HFFc6 (cell line): ENCODE measurements around the gene TMPRSS9. TPM values are rescaled to one million over a fixed set of nuclear protein-coding genes. Genes with fewer than 3 reads are reported as not detected.
A peak's percentile ranks its signal among the peaks of the same experiment; 100 is the strongest.
"Not testable (repeated sequence)": the region's sequence is repeated elsewhere in the genome, so short reads cannot be mapped to it uniquely, and the experiment has no call there.

Experiments used
- DNase-seq: peaks from one replicate; pipeline ENCODE4 v3.0.0-alpha.2; 2018
- H3K27ac Mint-ChIP-seq: 2 replicates; pipeline ENCODE4 v1.8.0; 2020; ENCODE audit warnings: mild to moderate bottlenecking, mixed read lengths
- H3K27me3 Mint-ChIP-seq: 2 replicates; pipeline ENCODE4 v1.8.0; 2021; ENCODE audit warnings: mild to moderate bottlenecking, moderate library complexity, mixed read lengths; ENCODE audit not compliant: insufficient read depth
- H3K36me3 Mint-ChIP-seq: 2 replicates; pipeline ENCODE4 v1.8.0; 2021; ENCODE audit warnings: low read depth, mixed read lengths
- H3K4me1 Mint-ChIP-seq: 2 replicates; pipeline ENCODE4 v1.8.0; 2020; ENCODE audit warnings: low read depth, mixed read lengths
- H3K4me3 Mint-ChIP-seq: 2 replicates; pipeline ENCODE4 v1.8.0; 2020; ENCODE audit warnings: mild to moderate bottlenecking, moderate library complexity, mixed read lengths
- H3K9me3 Mint-ChIP-seq: 2 replicates; pipeline ENCODE4 v1.8.0; 2020; ENCODE audit warnings: mild to moderate bottlenecking, mixed read lengths
- CTCF ChIP-seq: fragments of 200-600 bp; sonication (generic); IDR thresholded peaks from 2 replicates; pipeline ENCODE4 v1.5.0; 2021; ENCODE audit warnings: antibody characterized with exemption, mild to moderate bottlenecking
- total RNA-seq, 6 experiments: library from RNA; stranded (reverse); fragmentation: NEBNext Ultra II Directional; extraction: Animal tissue kit (Norgen Biotek cat#: 25700); gene quantifications; 2 replicates in 1 of 6; 3 replicates in 5 of 6; pipeline ENCODE4 v1.2.3, GENCODE V29; 2021

Gene TMPRSS9
- total RNA-seq, 6 experiments from 2014 or later, result not detected

- no peak for DNase-seq
- no peak for TF ChIP-seq CTCF
- peak overlapping the region; percentile 89 for H3K4me3 Mint-ChIP-seq
- peaks cover 3% of the 10 kb centered on the region for H3K27me3 Mint-ChIP-seq
- peak overlapping the region; percentile 76 for H3K27ac Mint-ChIP-seq
- no peaks in the 10 kb centered on the region; the same call in 1 of the 2 replicates for H3K36me3 Mint-ChIP-seq
- no peaks in the 10 kb centered on the region for H3K9me3 Mint-ChIP-seq
- H3K4me1 Mint-ChIP-seq, result peaks cover 21% of the 10 kb centered on the region
Measured at GRCh38 chr19:2455851-2456570, 95.9 kb downstream of the TMPRSS9 start.

GRCh38 chr19:2457394-2458037, 97.5 kb downstream of the TMPRSS9 start:
- Mint-ChIP-seq H3K4me1 (peaks cover 29% of the 10 kb centered on the region), H3K27ac (peak overlapping the region; percentile 95; the same call in 1 of the 2 replicates), H3K9me3 (no peaks in the 10 kb centered on the region), H3K36me3 (no peaks in the 10 kb centered on the region; the same call in 1 of the 2 replicates), H3K4me3 (peak overlapping the region; percentile 94), H3K27me3 (peaks cover 6% of the 10 kb centered on the region)
- no peak for TF ChIP-seq CTCF
- no peak for DNase-seq

GRCh38 chr19:2458054-2458453, 98.0 kb downstream of the TMPRSS9 start:
- peaks cover 6% of the 10 kb centered on the region for H3K27me3 Mint-ChIP-seq
- no peaks in the 10 kb centered on the region; the same call in 1 of the 2 replicates for H3K36me3 Mint-ChIP-seq
- no peaks in the 10 kb centered on the region for H3K9me3 Mint-ChIP-seq

GRCh38 chr19:2458776-2459175, 98.7 kb downstream of the TMPRSS9 start:
- H3K36me3 Mint-ChIP-seq, H3K4me3 Mint-ChIP-seq, H3K27ac Mint-ChIP-seq, H3K9me3 Mint-ChIP-seq, DNase-seq, H3K27me3 Mint-ChIP-seq: not testable (repeated sequence)
- peaks cover 33% of the 10 kb centered on the region for H3K4me1 Mint-ChIP-seq

More at GRCh38 chr19:2458054-2458453, 98.0 kb downstream of the TMPRSS9 start:
- Mint-ChIP-seq H3K4me3 (no peak overlapping the region), H3K4me1 (peaks cover 29% of the 10 kb centered on the region), H3K27ac (no peak overlapping the region)
- DNase-seq, result no peak
- no peak for TF ChIP-seq CTCF

- no peak overlapping the region for H3K4me3 Mint-ChIP-seq
Measured at GRCh38 chr19:2460245-2460644, 100.2 kb downstream of the TMPRSS9 start.

More at GRCh38 chr19:2460245-2460644, 100.2 kb downstream of the TMPRSS9 start:
- Mint-ChIP-seq H3K36me3 (no peaks in the 10 kb centered on the region; the same call in 1 of the 2 replicates), H3K27me3 (peaks cover 3% of the 10 kb centered on the region), H3K4me1 (peaks cover 25% of the 10 kb centered on the region), H3K9me3 (no peaks in the 10 kb centered on the region), H3K27ac (no peak overlapping the region)
- TF ChIP-seq CTCF, result no peak
- DNase-seq, result no peak
